GM23338 (cell line): ENCODE measurements around the gene TAF1D.

ENCODE experiments used
- CREB1 ChIP-seq: fragments of 250-450 bp; sonication (Bioruptor Pico); IDR thresholded peaks from 2 replicates; pipeline ENCODE4 v1.5.0; 2020; ENCODE audit warnings: low read depth, mild to moderate bottlenecking, moderate library complexity
- CTCF ChIP-seq, 2 experiments: fragments of 200-600 bp in 1 of 2; sonication (generic) in 1 of 2; conservative IDR thresholded peaks; 2 replicates each; pipeline versions ENCODE4 v1.5.1 to v1.6.1; 2016 to 2017; ENCODE audit warnings: antibody characterized with exemption in 2 of 2, low read depth in 2 of 2, mild to moderate bottlenecking in 2 of 2, moderate library complexity in 1 of 2
- ETS1 ChIP-seq: IDR thresholded peaks from 2 replicates; pipeline ENCODE4 v1.6.1; 2016; ENCODE audit warnings: antibody characterized with exemption
- EZH2 ChIP-seq: fragments of 200-600 bp; sonication (generic); IDR thresholded peaks from one replicate; pipeline ENCODE4 v1.8.0; 2017; ENCODE audit warnings: antibody characterized with exemption, mild to moderate bottlenecking, low read depth; ENCODE audit not compliant: unreplicated experiment
- EZH2phosphoT487 ChIP-seq: fragments of 200-600 bp; sonication (generic); IDR thresholded peaks from one replicate; pipeline ENCODE4 v1.8.1; 2018; ENCODE audit warnings: antibody characterized with exemption; ENCODE audit not compliant: unreplicated experiment
- JUNB ChIP-seq: IDR thresholded peaks from one replicate; pipeline ENCODE4 v1.6.1; 2016; ENCODE audit warnings: antibody characterized with exemption; ENCODE audit not compliant: unreplicated experiment
- NANOG ChIP-seq: IDR thresholded peaks from 2 replicates; pipeline ENCODE4 v1.6.1; 2016; ENCODE audit warnings: antibody characterized with exemption, borderline replicate concordance
- POLR2AphosphoS5 ChIP-seq: IDR thresholded peaks from 2 replicates; pipeline ENCODE4 v1.6.1; 2016; ENCODE audit warnings: antibody characterized with exemption, low read depth
- REST ChIP-seq: IDR thresholded peaks from one replicate; pipeline ENCODE4 v1.6.1; 2018; ENCODE audit warnings: antibody characterized with exemption; ENCODE audit not compliant: unreplicated experiment
- STAT1 ChIP-seq: IDR thresholded peaks from one replicate; pipeline ENCODE4 v1.6.1; 2016; ENCODE audit warnings: antibody characterized with exemption; ENCODE audit not compliant: unreplicated experiment
- ZNF114 ChIP-seq: fragments of 250-450 bp; sonication (Bioruptor Pico); IDR thresholded peaks from 2 replicates; pipeline ENCODE4 v1.5.0; 2020; ENCODE audit warnings: mild to moderate bottlenecking, moderate library complexity
- ZNF331 ChIP-seq: fragments of 250-450 bp; sonication (Bioruptor Pico); IDR thresholded peaks from 2 replicates; pipeline ENCODE4 v1.5.0; 2020; ENCODE audit warnings: low read depth, mild to moderate bottlenecking, moderate library complexity
- ZNF462 ChIP-seq: fragments of 250-450 bp; sonication (Bioruptor Pico); IDR thresholded peaks from 2 replicates; pipeline ENCODE4 v1.5.0; 2020; ENCODE audit warnings: mild to moderate bottlenecking, moderate library complexity

GRCh38 chr11:93772123-93772522, 30.8 kb upstream of the TAF1D start:
- TF ChIP-seq CTCF (conservative IDR thresholded peaks at IDR 0.05; ENCODE audit: low read depth in 2 of 2) (no peak), EZH2 (no peak), POLR2AphosphoS5 (no peak), REST (no peak), CREB1 (no peak), ZNF114 (no peak), EZH2phosphoT487 (no peak), JUNB (no peak), ETS1 (no peak), NANOG (no peak), ZNF331 (CRISPR knock-in tag) (no peak), STAT1 (no peak), ZNF462 (CRISPR knock-in tag) (no peak)
